ENCODE data around the gene MED31.
A peak's percentile ranks its signal among the peaks of the same experiment; 100 is the strongest.

The MED31 gene

DNA sequence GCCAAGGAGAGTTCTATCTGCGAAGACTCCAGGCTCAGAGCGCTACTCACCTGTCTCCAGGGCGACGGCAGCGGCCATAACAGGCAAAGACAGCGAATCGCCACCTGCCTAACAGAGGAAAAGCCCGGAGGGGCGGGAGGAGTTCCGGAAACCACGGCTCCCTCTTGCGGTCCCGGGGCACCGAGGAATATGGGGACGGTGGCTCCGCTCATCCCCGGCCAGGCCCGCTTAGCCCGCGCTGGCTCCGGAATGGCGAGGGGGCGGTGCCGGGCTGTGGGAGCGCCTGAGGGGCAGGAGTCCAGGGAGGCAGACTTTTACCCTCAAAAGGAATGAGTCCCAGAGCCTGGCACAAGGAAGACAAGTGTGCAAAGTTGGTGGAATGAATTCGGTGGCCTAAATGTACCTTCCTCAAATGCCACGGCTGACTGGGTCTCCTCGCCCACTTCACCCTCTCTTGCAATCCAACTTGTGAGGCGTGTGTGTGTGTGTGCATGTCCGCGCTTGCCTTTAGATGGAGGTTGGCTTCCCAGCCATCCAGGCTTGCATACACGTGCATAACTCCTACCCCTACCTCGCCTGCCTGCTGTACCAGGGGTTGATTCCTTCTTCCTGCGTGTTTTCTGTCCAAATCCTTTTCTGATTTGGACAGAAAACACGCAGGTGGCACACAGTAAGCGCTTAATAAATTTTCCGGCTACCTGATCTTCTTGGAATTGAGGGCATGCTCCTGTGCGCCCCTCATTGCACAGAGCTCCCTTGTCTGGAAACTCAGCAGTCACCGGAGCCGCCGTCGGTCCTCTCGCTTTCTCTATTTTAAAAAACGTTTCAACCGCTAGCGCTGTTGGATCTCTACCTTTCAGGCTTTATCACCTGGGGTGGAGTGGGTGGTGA, 3.7 kb upstream of the MED31 start:
- no peak for DNase-seq

DNA sequence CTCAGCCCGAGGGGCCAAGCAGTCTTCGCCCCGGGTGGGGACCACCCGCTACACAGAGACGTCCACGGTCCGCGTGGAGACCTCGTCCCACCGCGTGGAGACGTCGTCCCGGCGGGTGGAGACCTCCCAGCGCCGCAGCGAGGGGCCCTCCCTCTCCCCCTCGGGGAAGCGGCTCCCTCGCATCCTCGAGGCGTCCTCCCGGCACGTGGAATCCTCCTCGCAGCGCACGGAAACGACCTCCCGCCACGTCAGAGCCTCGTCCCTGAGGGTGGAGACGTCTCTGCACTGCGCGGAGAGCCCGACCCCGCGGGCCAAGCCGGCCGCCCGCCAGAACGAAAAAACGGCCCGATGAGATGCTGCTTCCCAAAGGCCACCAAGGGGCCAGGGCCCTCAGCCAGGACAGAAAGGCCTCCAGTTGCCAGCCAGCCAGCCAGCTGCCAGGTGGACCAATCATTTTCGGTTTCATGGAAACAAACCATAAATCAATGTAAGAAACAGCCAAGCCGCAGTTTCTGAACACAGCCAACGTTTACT, 581 bp upstream of the MED31 start:
- peak in 1 of 2 experiments; percentile 44 for DNase-seq

DNA sequence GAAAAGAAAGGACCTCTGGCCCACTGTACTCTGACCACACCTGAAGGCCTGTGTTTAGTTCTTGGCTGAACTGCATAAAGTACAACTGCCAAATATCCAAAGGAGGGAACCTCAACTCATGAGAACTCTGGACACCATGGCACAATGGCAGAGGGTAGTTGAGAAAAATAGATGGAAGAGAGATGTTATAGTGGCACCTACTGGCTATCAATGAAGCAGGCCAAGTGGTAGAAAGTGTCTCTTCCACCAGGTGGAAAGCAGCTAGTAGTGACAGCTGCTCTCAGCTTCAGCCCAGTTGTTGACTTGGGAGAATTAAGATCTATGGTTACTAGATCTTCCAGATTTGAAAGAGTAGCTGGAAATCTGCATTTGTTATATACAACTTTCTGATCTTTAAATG, 3.2 kb downstream of the MED31 start:
- DNase-seq = no peak

DNA sequence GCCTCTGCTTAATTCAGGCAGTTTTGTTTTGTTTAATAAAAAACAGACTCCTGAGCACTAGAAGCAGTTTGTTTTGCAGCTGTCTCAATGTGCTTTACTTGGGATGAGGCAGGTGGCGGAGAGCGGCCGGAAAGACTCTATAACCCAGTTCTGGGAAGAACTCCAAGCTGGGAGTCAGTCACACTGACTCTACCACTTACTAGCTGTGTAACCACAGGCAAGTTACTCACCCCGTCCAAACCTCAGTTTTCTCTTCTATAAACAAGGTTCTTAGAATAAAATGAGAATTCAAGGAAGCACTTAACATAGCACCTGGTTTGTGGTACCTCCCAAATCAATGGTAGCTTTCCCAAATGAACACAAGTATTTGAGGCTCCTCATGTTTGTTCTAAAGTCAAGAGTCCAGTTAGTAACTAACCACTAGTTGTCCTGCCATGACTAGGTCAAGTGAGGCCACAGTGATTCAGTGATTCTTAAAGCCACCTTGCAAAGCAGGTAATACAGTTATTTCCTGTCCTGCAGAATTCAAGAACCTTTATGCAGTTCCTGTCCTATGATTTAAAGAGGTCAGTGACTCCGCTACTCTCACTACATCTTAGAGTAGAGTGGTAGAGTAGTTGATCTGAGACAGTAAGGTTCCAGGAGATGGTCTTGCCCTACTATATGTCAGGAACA, 7.8 kb downstream of the MED31 start:
- peak in 1 of 2 experiments; percentile 23 for DNase-seq

DNA sequence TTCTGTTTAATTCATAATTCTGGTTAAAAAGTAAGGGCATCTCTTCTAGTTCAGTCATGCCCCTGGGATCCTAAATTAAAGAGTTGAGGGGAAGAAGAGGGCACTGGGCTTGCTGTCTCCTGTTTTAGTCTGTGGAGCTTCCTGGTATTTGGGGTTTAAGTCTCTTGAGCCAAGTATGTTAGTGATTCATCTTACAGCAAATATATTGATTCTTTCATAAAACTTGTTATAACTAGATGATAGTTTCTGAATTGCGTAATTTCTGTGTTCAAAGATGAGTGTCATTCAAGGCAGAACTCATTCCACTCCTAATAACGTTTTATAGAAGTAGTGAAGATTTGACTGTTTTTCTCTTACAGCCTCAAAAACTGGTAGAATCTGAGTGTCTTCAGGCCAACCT, 8.8 kb downstream of the MED31 start:
- no peak for DNase-seq

DNA sequence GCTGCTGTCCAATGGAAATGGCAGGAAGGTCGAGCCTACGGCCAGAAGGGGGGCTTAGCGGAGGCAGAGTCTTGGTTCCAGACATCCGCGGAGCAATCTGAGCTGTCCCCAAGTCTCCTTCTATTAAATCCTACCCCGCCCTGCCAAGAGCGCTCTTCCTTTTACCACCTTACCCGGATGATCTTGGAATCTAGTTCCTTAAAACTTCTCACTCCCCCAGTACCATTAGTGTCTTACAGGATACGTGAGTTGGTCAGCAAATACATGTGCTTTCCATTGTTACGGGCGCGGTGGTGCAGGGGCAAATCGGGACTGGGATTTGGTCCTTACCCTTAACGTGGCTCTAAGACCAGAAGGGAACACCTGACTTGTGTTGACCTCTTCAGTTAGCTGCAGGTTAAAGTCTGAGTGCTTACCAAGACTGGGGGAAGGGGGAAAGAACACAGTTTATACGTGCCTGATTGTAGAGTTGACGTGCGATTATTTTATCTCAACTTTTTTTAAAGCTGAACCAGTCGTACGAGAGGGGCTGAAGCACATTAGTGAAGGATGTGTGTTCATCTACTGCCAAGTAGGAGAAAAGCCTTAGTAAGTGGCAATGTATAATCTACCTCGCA, 10.1 kb downstream of the MED31 start:
- DNase-seq = peak in 1 of 2 experiments; percentile 43

DNA sequence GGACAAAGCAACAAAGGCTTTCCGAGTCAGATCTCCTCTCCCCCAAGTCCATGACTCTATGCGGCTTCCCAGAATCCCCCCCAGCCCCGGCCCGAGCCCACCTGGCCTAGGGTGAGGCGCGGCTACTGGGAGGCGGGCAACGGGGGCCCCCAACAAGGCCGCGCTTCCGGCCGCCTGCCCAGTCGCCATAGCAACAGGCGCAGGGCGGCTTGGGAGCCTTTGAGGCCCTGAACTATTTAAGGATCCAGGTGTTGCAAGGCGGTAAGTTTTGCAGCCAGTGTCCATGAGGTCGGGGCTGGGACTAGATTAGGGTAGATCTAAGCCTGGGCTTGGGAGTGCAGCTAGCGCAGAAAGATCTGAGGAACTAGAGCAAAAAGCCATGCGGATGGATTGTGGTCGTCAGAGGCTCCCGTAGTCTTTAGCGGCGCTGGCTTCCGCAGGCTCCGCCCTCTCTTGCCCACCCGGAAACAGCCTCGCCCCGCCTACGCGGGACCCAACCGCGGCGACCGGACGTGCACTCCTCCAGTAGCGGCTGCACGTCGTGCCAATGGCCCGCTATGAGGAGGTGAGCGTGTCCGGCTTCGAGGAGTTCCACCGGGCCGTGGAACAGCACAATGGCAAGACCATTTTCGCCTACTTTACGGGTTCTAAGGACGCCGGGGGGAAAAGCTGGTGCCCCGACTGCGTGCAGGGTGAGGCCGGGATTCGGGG, 10.7 kb downstream of the MED31 start, which contains the start of the genes KIAA0753 and TXNDC17:
TSS of gene KIAA0753 (minus strand) at position 176 of the 711 bp plus-strand sequence. CDS start 5,608 bp downstream, outside the sequence.
TSS of gene TXNDC17 (plus strand) at position 525 of the 711 bp plus-strand sequence. CDS start at position 548, 23 bp downstream.
- peak; percentile 96 to 98 for DNase-seq

DNA sequence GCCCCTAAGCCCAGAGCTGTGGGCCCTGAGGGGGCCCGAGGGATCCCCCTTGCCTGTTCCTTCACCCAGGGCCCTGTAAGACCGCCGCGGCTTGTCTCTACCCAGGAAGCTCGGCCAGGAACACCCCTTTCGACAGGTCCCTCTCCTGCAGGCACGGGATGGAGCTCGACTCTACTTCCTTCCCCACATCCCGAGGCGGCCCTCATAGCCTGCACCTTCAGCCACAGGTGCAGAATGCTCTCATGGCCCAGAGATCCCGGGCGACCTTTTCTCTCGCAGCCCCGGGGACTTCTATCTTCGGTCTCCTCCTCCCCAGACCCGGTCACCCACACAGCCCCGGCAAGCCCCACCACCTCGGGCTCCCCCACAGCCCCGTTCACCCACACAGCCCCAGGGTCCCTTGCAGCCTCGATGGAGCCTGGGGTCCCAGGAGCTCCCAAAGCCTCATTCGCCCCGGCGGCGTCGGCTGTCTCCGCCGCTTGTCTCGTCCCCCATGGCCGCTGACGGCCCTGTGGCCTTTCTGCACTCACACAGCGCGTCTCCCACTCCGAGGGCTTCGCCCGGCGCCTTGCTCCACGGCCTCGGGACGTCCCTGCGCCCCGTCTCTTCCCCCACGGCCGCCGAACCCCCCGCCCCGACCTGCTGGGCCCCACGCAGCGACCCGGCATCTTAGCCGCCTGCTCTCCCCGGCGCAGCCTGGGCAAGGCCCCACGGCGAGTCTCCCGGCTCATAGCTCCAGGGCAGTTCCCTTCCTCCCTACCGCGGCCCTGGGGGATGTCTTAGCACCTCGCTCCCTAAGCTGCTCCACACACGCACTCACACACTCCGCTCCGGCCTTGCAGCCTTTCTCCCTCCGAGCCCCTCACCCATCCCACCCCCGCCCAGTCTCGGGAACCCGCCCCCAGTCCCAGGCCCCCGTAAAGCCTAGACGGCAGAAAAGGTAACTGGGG, 11.5 kb downstream of the MED31 start:
- peak in 1 of 2 experiments; percentile 38 for DNase-seq

DNA sequence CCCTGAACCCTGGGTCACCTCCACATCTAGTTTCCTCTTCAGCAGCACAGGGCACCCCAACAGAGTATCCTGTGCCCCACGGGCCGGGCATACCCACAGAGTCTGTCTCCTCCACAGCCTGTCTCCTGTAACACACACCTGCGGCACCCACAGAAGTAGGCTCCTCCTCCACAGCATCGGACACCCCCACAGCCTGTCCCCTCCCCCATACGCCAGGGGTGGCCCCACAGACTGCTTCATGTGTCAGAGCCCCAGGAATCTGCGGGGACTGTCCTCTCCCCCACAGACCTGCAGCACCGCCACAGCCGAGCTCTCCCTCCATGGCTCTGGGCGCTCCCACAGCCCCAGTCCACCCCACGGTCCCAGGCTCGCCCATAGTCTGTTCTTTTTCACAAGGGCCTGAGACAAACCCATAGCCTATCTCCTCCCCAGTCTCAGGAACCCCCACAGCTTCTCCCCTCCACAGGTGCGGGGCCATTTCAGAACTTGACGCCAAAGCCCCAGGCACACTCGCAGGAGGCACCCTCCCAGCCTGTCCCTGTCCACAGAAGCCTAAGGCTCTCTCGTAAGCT, 12.3 kb downstream of the MED31 start:
- DNase-seq = peak in 1 of 2 experiments; percentile 29

DNA sequence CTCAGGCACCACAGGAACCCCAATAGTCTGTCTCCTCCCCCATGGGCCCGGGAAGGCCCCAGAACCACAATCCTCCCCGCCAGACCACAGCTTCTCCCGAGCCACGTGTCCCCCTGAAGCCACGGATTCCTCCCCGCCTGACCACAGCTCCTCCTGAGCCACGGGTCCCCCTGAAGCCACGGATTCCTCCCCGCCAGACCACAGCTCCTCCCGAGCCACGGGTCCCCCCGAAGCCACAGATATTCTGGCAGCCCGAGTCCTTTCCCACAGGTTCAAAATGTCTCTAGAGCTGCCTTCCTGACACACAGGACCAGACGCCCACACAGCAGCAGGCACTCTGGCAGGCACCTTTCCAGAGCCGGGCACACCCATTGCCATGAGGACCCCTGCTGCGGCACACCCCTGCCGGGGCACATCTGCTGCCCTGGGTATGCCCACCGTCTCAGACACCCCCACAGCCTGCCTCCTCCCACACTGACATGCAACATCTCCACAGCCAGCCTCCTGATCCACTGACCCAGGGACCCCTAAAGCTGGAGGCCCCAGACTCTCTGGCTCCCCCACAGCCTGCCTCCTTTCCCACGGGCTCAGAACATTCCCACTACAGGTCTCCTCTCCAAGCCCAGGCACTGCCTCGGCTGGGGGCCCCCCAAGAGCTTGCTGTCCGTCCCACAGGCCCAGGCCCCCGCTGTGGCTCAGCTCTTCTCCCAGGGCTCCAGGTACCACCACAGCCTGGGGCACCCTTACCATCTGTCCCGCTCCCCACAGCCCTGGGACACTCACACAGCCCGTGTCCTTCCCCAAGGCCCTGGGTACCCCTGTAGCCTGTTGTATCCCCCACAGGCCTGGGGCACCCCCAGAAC, 13.1 kb downstream of the MED31 start:
- no peak for DNase-seq

DNA sequence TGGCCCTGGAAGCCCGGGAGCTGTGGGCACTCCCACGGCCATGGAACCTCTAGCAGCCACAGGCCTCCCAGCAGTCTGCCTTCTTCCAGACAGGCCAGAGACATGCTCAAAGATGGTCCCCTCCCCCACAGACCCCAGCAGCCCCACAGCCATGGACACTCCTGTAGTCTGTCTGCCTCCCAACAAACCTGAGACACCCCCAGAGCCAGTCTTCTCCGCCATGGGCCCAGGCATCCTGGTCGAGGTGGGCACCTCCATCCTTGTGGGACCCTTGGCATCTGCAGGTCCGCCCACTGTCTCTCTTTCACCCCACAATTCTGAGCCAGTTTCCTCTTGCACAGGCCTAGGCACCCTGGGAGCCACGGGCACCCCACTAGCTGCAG, 14.0 kb downstream of the MED31 start:
- no peak for DNase-seq

DNA sequence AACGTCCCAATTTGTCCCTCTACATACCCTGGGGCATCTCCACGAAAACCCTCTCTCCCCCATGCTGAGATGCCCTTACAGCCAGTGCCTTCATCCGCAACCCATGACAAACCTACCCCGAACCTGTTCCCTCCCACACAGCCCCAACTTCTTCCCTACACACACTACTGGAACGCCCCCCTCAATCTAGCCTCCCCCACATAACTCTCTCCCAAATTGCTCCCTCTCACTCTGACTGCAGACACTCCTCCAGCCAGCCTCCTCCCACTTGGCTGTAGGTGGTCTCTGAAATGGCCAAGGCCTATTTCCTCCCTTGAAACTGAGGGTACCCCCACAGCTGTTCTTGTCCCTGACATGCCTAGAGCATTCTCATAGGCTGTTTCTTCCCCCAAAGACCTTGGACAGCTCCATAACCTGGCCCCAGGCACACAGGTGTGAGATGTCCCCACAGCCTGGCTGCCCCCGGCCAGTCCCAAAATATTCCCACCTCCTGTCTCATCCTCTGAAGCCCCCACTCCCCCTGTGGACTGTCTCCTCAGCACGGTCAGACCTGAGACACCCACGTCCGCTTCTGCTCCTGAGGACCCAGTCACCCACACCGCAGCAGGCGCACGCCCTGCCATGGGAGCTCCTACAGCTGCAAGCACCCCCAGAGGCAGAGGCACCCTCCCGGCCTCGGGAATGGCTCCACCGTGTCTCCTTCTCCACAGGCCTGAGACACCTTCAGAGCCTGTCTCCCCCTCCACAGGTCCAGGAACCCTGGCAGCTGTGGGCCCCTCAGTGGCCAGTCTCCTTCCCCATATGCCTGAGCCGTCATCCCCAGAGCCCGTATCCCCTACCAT, 14.6 kb downstream of the MED31 start:
- DNase-seq = no peak

DNA sequence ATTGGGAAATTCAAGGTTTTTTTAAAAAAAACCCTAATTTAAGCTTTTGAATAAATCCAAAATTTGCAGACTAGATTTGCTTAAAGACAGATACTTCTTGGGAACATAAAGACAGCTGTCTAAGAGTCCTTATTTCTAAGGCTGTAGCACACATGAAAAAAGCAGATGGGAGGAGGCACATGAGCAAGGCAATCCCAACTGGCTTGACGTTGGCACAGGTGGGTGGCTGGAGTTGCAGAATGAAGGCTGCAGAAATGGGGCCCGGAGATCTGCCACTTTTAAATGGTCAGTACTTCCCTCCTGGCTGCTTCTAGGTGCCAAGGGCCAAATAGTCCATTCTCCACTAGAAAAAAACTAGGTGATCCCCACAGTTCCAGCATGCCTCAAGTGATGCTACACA, 15.3 kb downstream of the MED31 start:
- DNase-seq = no peak

DNA sequence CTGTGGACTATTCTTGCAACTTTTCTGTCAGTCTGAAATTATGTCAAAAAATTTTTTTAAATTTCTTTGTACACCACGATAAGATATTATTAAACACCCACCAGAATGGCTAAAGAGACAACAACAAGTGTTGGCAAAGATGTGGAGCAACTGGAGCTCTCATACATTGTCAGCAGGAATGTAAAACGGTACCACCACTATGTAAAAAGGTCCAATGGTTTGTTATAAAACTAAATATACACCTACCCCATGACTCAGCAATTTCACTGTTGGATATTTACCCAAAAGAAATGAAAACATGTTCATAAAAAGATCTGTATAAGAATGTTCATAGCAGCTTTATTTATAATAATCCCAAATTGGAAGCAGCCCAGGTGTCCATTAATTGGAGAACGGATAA, 18.1 kb downstream of the MED31 start:
- DNase-seq = no peak

DNA sequence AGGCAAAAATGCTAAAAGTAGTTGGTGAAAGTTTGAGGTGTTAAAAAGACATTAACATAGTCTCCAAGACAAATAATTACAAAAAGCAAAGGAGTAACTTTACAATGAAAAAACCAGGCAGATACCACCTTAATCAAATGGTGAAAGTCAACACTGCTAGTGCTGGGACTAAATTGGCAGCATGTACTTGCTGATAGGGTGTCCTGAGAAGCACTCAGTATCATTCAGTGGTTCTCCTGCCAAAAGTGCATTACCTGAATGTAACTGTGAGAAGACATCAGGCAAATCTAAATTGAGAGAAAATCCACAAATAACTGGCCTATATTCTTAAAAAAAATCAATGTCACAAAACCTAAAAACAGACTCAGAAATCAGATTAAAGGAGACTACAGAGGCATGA, 18.9 kb downstream of the MED31 start:
- no peak for DNase-seq

DNA sequence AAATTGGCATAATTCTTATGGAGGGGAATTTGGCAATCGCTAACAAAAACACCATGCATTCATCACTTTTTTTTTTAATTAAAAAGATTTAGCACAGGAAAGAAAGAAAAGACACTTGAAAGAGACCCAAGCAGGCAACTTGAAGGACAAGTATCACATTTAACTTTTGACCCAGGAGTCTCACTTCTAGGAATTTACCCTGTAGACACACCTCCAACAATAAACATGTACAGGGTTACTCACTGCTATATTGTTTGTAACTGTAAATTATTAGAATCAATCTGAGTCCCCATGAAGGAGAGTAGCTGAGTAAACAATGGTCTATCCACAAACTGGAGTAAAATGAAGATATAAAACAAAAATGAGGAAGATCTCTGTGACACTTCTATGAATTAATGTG, 21.0 kb downstream of the MED31 start:
- no peak for DNase-seq

DNA sequence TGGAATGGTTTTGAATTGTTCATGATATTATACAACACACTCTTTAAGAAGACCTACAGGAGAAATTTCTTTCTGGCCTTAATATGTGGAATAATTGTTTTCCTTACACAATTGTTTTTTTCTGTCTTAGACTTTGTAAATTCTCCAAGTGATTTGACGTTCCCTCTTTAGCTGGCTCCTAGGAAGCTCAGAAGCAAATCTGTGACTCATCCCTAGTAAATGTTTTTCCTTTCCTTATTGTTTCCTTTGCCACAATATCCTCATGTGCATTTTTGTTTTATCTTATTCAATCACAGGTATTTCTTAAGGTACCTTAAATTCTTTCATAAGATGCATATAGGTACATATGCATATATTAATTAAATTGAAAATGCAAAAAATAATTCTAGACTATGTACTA, 24.4 kb downstream of the MED31 start:
- DNase-seq = no peak

DNA sequence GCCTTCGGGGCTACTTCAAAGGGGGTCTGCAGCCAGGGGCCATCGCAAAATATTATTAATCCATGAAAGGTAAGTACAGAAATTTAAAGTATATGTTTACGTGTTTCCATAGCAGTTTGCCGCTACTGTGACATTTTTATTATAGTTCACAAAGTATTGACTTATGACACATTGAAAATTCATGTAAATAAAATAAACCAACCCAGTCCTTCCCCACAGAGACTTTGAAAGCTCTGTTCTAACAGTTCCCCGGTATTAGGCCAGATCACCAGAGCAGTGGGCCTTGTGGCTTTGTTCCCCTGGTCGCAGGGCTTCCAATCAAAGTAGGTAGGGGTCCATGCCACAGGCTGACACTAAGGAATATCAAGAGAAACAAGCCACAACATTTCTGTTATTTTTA, 24.8 kb downstream of the MED31 start:
- DNase-seq = no peak

DNA sequence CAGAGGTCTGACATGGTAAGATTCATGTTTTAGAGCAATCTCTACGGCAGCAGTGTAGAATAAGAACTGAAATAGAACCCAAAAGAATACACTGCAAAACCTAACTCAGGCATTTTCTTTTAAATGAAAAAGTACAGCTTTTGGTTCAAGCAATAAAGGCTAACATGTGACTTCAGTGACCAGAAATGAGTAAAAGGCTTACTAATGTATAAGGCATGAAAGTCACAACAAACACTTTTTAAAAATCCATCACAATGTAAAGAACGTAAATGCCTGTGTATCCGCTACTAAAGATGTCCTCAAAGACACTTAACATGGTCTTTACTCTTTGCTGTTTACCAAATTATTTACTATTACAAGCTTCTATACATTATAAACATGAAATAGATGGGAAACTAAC, 27.5 kb downstream of the MED31 start:
- no peak for DNase-seq

All from activated T-cell treated with anti-CD3 and anti-CD28 coated beads, Interleukin-2, amount 50 U/mL, for 48 hours (primary cell).